HEK293 (cell line): Measurements from ENCODE around the gene BAHD1.

ENCODE experiments used
- CTCF ChIA-PET: fragments of 350-600 bp; formaldehyde crosslinking; extraction: SDS; loops from one replicate; lab custom pipeline; 2021; ENCODE audit warnings: antibody characterized with exemption; lab: Yijun Ruan, JAX
- POLR2A ChIA-PET: fragments of 300-600 bp; formaldehyde crosslinking; extraction: SDS; loops from one replicate; lab custom pipeline; 2020; ENCODE audit warnings: antibody characterized with exemption, inconsistent platforms; lab: Yijun Ruan, JAX
- H3K27ac ChIP-seq: fragments of 200-500 bp; sonication (Bioruptor generic); 2 replicates; pipeline ENCODE4 v1.5.1; 2014; ENCODE audit warnings: low read depth, low read length, control low read depth, inconsistent platforms; ENCODE audit errors: extremely low read depth
- H3K36me3 ChIP-seq, 2 experiments: fragments of 200-500 bp in 1 of 2; sonication (Bioruptor generic) in 1 of 2; 1 replicate in 1 of 2; 2 replicates in 1 of 2; pipeline ENCODE4 v1.5.1; 2014 to 2017; ENCODE audit warnings: inconsistent platforms in 2 of 2, low read length in 2 of 2; ENCODE audit not compliant: control insufficient read depth in 2 of 2, insufficient read depth in 1 of 2
- H3K4me1 ChIP-seq: fragments of 200-500 bp; sonication (Bioruptor generic); 2 replicates; pipeline ENCODE4 v1.5.1; 2014; ENCODE audit warnings: mild to moderate bottlenecking, low read length, inconsistent platforms; ENCODE audit not compliant: control insufficient read depth, insufficient read depth
- H3K4me3 ChIP-seq: 2 replicates; pipeline ENCODE4 v1.5.1; 2011; ENCODE audit warnings: low read depth, mild to moderate bottlenecking, control low read depth, low read length, moderate library complexity
- H3K9me3 ChIP-seq: fragments of 200-500 bp; sonication (Bioruptor generic); 2 replicates; pipeline ENCODE4 v1.5.1; 2014; ENCODE audit warnings: low read depth, low read length, inconsistent platforms; ENCODE audit not compliant: control insufficient read depth, insufficient read depth
- ATF2 ChIP-seq: fragments of 450-650 bp; formaldehyde crosslinking; IDR thresholded peaks from 2 replicates; pipeline ENCODE4 v1.5.1; 2016; ENCODE audit warnings: missing biosample characterization, missing genetic modification characterization, low read depth
- CTCF ChIP-seq: fragments of 450-650 bp; formaldehyde crosslinking; IDR thresholded peaks from 2 replicates; pipeline ENCODE4 v1.5.1; 2016; ENCODE audit warnings: missing biosample characterization, missing genetic modification characterization
- GLI4 ChIP-seq: fragments of 450-650 bp; formaldehyde crosslinking; IDR thresholded peaks from 2 replicates; pipeline ENCODE4 v1.5.1; 2016; ENCODE audit warnings: missing biosample characterization, missing genetic modification characterization
- HOXA7 ChIP-seq: sonication (generic); formaldehyde crosslinking; IDR thresholded peaks from 2 replicates; pipeline ENCODE4 v1.8.1; 2022; ENCODE audit warnings: missing genetic modification reagents, borderline replicate concordance
- PRDM10 ChIP-seq: fragments of 450-650 bp; formaldehyde crosslinking; IDR thresholded peaks from 2 replicates; pipeline ENCODE4 v1.5.1; 2016; ENCODE audit warnings: missing biosample characterization, missing genetic modification characterization
- YY1 ChIP-seq: fragments of 450-650 bp; formaldehyde crosslinking; IDR thresholded peaks from 2 replicates; pipeline ENCODE4 v1.5.1; 2018; ENCODE audit warnings: missing biosample characterization, missing genetic modification characterization
- ZFP3 ChIP-seq: fragments of 450-650 bp; formaldehyde crosslinking; IDR thresholded peaks from 2 replicates; pipeline ENCODE4 v1.5.1; 2016; ENCODE audit warnings: low read depth, missing biosample characterization, missing genetic modification characterization
- ZNF112 ChIP-seq: fragments of 450-650 bp; formaldehyde crosslinking; IDR thresholded peaks from 2 replicates; pipeline ENCODE4 v1.5.0; 2017; ENCODE audit warnings: missing biosample characterization, missing genetic modification characterization
- ZNF19 ChIP-seq: fragments of 450-650 bp; formaldehyde crosslinking; IDR thresholded peaks from 2 replicates; pipeline ENCODE4; 2016; ENCODE audit warnings: missing biosample characterization, missing genetic modification characterization, low read depth
- ZNF24 ChIP-seq: fragments of 450-650 bp; formaldehyde crosslinking; IDR thresholded peaks from 2 replicates; pipeline ENCODE4 v1.5.1; 2016; ENCODE audit warnings: missing biosample characterization, missing genetic modification characterization
- ZNF266 ChIP-seq: fragments of 450-650 bp; formaldehyde crosslinking; IDR thresholded peaks from 2 replicates; pipeline ENCODE4 v1.5.1; 2016; ENCODE audit warnings: missing biosample characterization, missing genetic modification characterization, low read depth
- ZNF302 ChIP-seq: fragments of 450-650 bp; formaldehyde crosslinking; IDR thresholded peaks from 2 replicates; pipeline ENCODE4 v1.5.1; 2016; ENCODE audit warnings: missing biosample characterization, missing genetic modification characterization, low read depth
- ZNF37A ChIP-seq: fragments of 450-650 bp; IDR thresholded peaks from 2 replicates; pipeline ENCODE4 v1.5.1; 2018; ENCODE audit warnings: missing biosample characterization, missing genetic modification characterization
- ZNF391 ChIP-seq: fragments of 450-650 bp; formaldehyde crosslinking; IDR thresholded peaks from 2 replicates; pipeline ENCODE4 v1.5.1; 2016; ENCODE audit warnings: low read depth, missing biosample characterization, missing genetic modification characterization, borderline replicate concordance
- ZNF426 ChIP-seq: fragments of 450-650 bp; formaldehyde crosslinking; IDR thresholded peaks from 2 replicates; pipeline ENCODE4 v1.5.1; 2017; ENCODE audit warnings: missing biosample characterization, missing genetic modification characterization, mild to moderate bottlenecking, inconsistent platforms, moderate library complexity
- ZNF544 ChIP-seq: fragments of 450-650 bp; formaldehyde crosslinking; IDR thresholded peaks from 2 replicates; pipeline ENCODE4 v1.5.0; 2017; ENCODE audit warnings: missing biosample characterization, missing genetic modification characterization
- ZNF549 ChIP-seq: fragments of 450-650 bp; IDR thresholded peaks from 2 replicates; pipeline ENCODE4 v1.5.1; 2018; ENCODE audit warnings: missing biosample characterization, missing genetic modification characterization, mild to moderate bottlenecking, inconsistent platforms, moderate library complexity
- ZNF558 ChIP-seq: fragments of 450-650 bp; formaldehyde crosslinking; IDR thresholded peaks from 2 replicates; pipeline ENCODE4 v1.5.1; 2016; ENCODE audit warnings: missing biosample characterization, missing genetic modification characterization
- ZNF626 ChIP-seq: fragments of 450-650 bp; sonication (Bioruptor Pico); formaldehyde crosslinking; IDR thresholded peaks from 2 replicates; pipeline ENCODE4 v1.5.1; 2018; ENCODE audit warnings: missing biosample characterization, missing genetic modification characterization, inconsistent platforms
- ZNF654 ChIP-seq: fragments of 450-650 bp; formaldehyde crosslinking; IDR thresholded peaks from 2 replicates; pipeline ENCODE4 v1.5.1; 2016; ENCODE audit warnings: low read depth, missing biosample characterization, missing genetic modification characterization
- ZNF76 ChIP-seq: fragments of 450-650 bp; formaldehyde crosslinking; IDR thresholded peaks from 2 replicates; pipeline ENCODE4; 2016; ENCODE audit warnings: low read depth, missing biosample characterization, missing genetic modification characterization, borderline replicate concordance
- ZNF768 ChIP-seq: fragments of 450-650 bp; formaldehyde crosslinking; IDR thresholded peaks from 2 replicates; pipeline ENCODE4 v1.5.1; 2018; ENCODE audit warnings: missing biosample characterization, mild to moderate bottlenecking, missing genetic modification characterization
- ZNF843 ChIP-seq: fragments of 450-650 bp; formaldehyde crosslinking; IDR thresholded peaks from 2 replicates; pipeline ENCODE4 v1.5.1; 2016; ENCODE audit warnings: missing biosample characterization, missing genetic modification characterization
- ZSCAN23 ChIP-seq: fragments of 450-650 bp; formaldehyde crosslinking; IDR thresholded peaks from 2 replicates; pipeline ENCODE4 v1.5.1; 2016; ENCODE audit warnings: missing biosample characterization, missing genetic modification characterization
- TF ChIP-seq, protein P1 (sequence below): fragments of 450-650 bp; formaldehyde crosslinking; IDR thresholded peaks from 2 replicates; pipeline ENCODE4 v1.5.1; 2016; ENCODE audit warnings: missing biosample characterization, missing genetic modification characterization

The BAHD1 gene

GRCh38 chr15:40511093-40511471 is 70.3 kb downstream of the BAHD1 start:
- H3K4me3 ChIP-seq = no peak overlapping the region; the same call in 1 of the 2 replicates
- H3K27ac ChIP-seq = no peak overlapping the region

GRCh38 chr15:40511472-40512133 is 70.8 kb downstream of the BAHD1 start:
- Histone ChIP-seq H3K36me3 (no peaks in the 10 kb centered on the region), H3K4me3 (no peak overlapping the region; the same call in none of the 2 replicates), H3K4me1 (no peaks in the 10 kb centered on the region; the same call in 1 of the 2 replicates), H3K9me3 (no peaks in the 10 kb centered on the region), H3K27ac (no peak overlapping the region)
- POLR2A ChIA-PET = no interaction called here
- TF ChIP-seq YY1 = no peak
- TF ChIP-seq ZNF302 = no peak
- TF ChIP-seq ZNF549 = no peak
- TF ChIP-seq ZNF266 (tag by site-specific recombination) = no peak
- CTCF ChIA-PET = no interaction called here

More at GRCh38 chr15:40511093-40511471, 70.3 kb downstream of the BAHD1 start:
- Histone ChIP-seq H3K9me3 (no peaks in the 10 kb centered on the region), H3K4me1 (no peaks in the 10 kb centered on the region; the same call in 1 of the 2 replicates), H3K36me3 (no peaks in the 10 kb centered on the region)
- TF ChIP-seq ZNF426 (tag by site-specific recombination) (no peak), ZNF24 (no peak), ZNF391 (tag by site-specific recombination) (no peak), ATF2 (no peak), ZNF544 (tag by site-specific recombination) (no peak), HOXA7 (CRISPR knock-in tag) (no peak), ZNF843 (tag by site-specific recombination) (no peak), ZNF112 (tag by site-specific recombination) (no peak), GLI4 (no peak), ZNF654 (tag by site-specific recombination) (no peak), ZSCAN23 (tag by site-specific recombination) (no peak)
- ChIA-PET POLR2A (no interaction called here), CTCF (no interaction called here)

- Histone ChIP-seq H3K4me3 (no peak overlapping the region), H3K9me3 (no peaks in the 10 kb centered on the region), H3K36me3 (no peaks in the 10 kb centered on the region), H3K27ac (no peak overlapping the region), H3K4me1 (no peaks in the 10 kb centered on the region)
- CTCF ChIA-PET = no interaction called here
- POLR2A ChIA-PET = no interaction called here
- TF ChIP-seq ZNF37A (tag by site-specific recombination) (no peak), PRDM10 (tag by site-specific recombination) (no peak), ZNF558 (no peak), ZNF19 (tag by site-specific recombination) (no peak), ZNF768 (no peak), ZNF626 (no peak), CTCF (tag by site-specific recombination) (no peak), ZFP3 (tag by site-specific recombination) (no peak), ZNF76 (no peak), GLI4 (no peak)
- TF ChIP-seq, protein P1, sequence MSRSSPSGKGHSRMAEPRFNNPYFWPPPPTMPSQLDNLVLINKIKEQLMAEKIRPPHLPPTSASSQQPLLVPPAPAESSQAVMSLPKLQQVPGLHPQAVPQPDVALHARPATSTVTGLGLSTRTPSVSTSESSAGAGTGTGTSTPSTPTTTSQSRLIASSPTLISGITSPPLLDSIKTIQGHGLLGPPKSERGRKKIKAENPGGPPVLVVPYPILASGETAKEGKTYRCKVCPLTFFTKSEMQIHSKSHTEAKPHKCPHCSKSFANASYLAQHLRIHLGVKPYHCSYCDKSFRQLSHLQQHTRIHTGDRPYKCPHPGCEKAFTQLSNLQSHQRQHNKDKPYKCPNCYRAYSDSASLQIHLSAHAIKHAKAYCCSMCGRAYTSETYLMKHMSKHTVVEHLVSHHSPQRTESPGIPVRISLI (tag by site-specific recombination) = no peak
These were observed 71.7 kb downstream of the BAHD1 start for GRCh38 chr15:40512440-40512839.
